Stimulated activated CD4-positive, alpha-beta T cell treated with anti-CD3 and anti-CD28 coated beads, Interleukin-15, amount 100 ng/mL, for 24 hours (primary cell): ENCODE results near the gene MALSU1.
A peak's percentile ranks its signal among the peaks of the same experiment; 100 is the strongest.

Experiments
- DNase-seq: peaks from one replicate; pipeline ENCODE4 v3.0.0-alpha.2; 2020

MALSU1 gene

DNA sequence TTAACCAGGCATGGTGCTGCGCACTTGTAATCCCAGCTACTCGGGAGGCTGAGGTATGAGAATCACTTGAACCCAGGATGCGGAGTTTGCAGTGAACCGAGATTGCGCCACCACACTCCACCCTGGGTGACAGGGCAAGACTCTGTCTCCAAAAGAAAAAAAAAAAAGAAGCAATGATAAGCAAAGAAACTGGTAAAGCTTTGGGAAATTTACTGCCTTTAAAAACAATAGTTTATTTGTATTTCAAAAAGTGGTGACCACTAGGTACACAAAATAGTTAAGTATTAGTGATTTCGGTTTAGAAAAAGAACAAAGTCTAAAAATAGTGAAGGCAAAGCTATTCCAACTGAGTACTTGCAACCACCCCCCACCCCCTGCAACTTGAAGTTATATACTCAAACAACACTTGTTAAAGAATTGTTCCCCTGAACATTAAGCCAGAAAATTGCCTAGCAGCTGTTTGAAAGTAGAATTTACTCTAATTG is 37.7 kb downstream of the MALSU1 start:
- no peak for DNase-seq

DNA sequence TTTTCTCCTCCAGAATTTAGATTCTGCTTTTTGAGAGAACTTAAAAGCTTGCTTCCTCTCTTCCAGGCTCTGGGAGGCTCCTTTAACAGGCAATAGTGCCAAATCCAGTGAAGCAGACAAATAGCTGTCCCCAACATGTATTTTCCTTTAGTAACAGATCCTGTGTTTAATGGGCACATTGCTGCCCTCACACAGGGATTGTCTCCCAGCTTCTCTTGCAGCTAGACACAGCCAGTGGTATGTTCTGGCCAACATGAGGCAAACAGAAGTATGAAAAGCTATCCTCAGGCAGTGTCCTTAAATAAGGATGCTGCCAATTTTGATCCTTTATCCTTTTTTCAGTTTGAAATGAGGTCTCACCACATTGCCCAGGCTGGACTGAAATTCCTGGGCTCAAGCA is 38.2 kb downstream of the MALSU1 start:
- no peak for DNase-seq

DNA sequence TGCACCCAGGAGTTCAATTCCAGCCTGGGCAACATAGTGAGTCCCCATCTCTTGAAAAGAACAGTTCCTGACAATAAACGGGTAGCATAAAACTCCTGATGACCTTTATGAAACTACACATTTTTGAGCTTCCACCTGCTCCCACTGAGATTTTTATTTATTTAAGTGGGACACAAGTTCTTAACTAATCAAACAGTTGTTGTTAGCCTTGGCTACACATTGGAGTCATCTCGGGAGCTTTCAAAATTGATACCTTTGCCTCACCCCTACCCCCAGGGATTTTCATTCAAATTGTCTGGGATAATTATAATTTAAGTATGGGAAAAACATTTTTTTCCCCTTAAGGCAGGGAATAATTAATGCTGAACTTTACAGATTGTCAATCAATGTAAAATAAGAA is 39.3 kb downstream of the MALSU1 start:
- no peak for DNase-seq

DNA sequence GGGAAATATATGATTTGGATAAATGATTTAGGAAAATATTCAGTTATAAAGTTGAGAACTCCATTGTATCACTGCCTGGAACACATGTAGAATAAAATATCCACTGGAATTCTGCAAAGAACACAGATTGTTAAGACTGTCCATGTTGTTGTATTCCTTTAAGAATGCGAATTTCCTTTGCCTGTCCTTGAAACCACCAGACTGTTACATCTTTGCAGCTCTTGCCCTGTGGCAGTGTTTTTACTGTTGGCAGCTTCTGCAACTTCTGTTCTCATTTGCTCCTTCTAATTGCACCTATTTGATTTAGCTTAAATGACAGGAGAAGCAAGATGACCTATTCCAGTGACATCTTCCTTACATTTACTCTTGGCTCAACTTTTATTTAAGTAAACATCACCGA is 39.7 kb downstream of the MALSU1 start:
- DNase-seq, result no peak

DNA sequence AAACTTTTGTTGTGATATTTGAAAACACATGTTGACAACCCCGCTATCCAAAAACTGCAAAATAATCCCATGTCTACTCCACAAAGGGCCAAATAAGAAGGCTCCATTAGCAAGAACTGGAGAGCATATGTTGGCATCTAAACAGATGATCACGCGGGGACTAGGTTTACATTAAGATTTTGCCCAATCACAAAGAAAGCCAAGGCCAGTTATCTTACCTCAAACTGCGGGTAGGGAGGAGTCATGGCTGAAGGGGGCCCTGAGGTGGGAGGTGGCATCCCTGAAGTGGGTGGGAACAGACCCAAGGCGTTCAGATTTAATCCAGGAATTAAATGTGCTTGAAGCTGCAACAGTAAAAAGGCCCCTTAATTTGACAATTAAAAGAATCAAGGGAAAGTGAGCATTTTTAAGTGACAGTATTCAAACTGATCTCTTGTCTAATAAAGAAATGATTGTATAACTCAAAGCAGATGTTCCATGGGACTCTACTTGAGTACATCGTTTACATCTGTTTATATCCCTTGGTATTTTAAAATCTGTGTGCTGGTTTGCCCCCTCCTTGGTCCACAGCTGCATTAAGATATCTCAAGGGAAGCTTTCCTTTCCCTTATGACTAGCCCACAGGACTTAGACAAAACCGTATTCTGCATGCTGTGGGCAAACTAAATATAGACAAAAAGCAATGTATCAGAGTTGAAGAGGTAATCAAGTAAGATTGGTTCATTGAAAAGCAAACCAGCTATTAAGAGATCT is 42.9 kb downstream of the MALSU1 start:
- DNase-seq, result no peak

DNA sequence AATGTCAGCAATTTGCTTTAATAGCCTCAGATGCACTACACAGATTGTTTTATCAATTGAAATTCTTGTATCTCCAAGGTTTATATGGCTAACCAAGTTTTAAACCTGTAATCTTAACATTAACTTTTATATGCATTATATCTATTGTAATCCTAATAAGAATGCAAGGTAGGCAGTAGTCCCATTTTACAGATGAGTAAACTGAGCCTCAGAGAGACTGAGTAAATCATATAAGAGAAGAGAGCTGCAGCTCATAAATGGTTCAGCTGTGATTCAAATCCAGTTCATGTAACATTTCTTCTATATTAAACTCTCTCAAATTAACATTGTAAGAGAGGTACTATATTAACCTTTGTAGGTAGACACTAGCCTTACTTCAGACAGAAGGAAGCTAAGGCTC is 44.0 kb downstream of the MALSU1 start:
- no peak for DNase-seq

DNA sequence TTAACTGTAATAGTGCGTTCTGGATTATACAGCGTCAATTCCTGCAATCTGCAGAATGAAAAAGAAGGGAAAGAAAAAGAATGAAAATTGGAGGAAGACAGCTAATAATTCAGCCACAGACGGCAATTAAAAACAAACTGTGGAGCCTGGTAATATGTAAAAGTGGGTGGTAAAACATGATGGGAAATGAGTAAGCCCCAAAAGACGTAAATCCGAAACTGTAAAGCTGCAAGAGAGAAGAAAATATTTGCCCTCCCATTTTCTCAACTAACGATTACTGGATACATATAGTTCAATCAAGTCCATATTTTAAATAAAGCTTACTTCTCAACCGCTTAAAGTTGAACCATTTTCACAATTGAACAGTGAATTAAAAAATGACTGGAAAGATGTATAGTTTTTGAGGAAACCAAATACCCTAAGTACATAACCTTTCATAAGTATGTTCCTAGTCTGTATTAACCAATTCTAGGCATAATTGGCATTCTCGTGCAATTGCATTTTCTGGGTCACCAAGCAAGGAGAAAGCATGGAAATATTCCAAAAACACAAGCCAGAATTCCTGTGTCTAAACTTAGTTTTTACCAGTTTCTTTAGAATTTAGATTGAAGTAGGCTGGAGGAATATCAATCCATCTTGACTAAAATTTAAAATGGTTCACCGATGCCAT is 44.8 kb downstream of the MALSU1 start:
- DNase-seq, result no peak

DNA sequence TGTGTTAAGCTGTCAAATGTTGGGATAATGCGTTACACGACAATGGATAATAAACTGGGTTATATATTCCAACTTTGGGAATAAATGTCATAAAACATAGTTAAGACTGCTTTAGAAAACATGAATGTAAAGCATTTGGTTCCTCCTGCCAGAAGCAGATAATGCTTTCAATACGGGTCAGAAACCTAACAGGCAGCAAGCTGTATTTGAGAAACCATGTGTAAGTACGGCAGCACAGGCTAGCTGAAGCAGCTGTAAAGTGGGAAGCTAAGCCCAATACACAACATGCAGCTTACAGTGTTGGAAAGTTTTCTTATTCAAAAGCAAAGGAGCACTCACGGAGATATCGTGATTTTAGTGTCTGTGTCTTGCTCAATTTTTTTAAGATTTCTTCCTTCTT is 46.5 kb downstream of the MALSU1 start:
- no peak for DNase-seq

DNA sequence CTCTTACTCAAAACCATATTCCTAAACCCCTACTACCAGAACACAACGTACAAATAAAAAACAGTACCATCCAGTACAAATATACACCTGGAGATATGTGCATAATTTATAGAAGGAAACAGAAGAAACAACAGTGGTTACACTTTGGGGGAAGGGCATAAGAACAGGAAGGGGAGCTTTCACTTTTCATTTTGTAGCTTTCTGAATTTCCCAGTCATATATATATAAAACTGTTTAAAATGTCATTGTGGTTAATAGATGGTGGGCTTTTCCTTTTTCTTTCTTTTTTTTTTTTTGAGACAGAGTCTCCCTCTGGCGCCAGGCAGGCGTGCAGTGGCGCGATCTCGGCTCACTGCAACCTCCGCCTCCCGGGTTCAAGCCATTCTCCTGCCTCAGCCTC is 47.2 kb downstream of the MALSU1 start:
- no peak for DNase-seq

DNA sequence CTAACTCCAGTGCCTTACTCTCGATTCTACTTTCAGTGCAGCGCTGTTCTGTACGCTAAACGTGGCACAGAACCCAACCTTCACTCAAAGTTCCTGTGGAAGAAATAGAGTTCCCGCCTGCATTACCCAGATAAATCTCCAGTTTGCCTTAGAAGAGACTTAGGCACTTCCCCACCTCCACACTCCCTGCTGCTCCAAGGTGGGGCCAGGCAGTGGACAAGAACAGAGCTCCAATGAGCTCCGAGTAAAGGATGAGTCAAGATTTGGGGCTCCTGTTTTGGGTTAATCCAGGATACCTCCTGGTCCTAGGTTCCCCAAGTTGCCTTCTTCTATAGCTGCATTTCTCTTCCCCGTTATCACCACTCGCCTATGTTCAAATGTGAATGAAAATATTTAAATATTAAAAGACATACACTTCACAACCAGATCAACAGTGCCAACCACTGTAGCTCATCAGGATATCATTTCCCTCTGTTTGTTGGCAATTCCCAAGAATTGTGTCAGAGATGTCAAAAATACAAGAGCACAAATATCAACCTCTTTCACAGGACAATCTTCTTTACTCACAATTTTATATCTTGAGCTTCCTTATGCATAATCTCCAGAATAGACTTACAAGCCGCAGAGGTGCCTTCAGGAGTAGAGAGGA is 48.0 kb downstream of the MALSU1 start:
- DNase-seq, result no peak

DNA sequence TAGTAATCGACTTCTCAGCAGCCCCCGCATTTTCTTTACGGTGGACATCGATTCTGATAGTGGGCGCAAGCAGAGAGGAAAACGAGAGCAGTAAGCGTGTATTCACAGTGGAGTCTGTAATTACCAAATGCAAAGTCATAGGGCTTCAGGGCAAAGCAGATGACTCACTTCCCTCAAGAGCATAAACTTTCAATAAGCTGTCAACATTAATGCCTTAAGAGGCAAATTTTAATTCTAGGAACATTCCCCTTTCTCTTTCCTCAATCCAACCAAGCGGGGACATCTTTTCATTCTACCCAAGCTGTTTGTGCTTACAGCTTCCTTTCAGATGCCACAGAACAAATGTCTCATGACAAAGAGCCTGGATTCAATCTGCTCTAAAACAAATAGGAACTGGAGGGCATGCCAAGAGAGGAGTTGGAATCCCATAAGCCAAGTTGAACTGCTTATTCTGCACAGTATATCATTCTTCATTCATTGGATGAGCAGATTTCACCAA is 48.6 kb downstream of the MALSU1 start:
- no peak for DNase-seq

DNA sequence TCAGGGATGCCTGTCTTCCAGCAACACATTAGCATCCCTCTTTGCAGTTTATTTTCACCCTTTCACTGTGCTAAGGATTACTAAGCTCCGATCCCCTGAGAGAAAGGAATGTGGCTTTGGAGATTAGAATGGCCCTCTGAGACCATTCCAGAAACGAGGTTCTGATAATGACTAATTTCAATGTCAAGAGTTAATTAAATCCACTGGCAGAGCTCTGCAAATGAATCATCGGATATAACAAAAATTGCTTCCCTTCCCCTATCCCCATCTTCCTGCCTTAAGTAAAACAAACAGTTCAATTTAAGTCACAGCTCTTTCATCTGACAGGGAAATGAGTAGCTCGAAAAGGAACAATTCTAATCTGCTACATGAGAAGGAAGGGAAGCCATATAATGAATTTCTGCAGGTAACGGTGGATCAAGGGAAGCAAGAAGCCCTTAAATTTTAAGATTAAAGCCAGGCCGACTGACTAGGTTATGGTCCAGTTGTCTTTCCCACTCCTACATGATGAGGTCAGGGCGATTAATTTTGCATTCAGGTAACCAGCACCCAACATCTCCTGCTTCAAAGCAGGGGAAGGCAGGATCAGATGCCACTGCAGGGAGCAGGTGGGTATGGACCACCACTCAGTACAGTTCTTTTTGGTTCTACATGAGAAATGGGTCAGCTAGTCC is 50.5 kb downstream of the MALSU1 start:
- no peak for DNase-seq

DNA sequence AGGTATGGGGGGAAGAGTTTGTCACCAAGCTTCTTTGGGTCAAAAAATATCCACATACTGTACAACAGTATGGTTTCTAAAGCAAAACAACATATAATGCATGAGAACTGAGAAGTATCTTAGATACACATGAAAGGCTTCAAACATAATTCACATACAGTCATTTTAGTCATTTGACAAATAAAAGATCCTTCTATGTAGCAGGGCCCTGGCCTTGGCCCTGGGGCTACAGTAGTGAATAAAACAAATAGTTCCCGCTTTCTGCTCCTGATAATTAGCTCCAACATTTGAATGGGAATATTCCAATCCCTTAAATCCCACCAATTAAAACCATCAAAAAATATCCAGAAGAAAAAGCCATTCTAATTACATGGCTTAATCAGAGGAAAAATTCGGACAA is 51.3 kb downstream of the MALSU1 start:
- no peak for DNase-seq

DNA sequence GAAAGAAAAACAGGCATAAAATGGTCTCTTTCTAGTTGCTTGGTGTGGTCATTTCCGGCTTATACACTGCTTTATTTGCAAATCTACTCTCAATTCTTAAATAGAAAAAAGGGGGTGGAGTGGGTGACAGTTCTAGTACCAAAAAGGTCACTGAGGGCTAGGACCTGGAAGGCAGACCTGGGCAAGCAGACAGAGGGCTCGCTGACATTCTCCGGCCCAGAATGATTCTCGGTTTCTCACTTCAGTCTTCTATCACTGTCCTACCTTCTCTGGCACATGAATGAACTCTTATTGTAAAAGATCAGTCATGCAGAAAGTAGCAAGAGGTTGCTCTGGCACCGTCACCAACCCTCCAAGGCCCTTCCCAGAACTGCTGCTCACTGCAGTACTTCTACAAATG is 54.0 kb downstream of the MALSU1 start:
- no peak for DNase-seq

DNA sequence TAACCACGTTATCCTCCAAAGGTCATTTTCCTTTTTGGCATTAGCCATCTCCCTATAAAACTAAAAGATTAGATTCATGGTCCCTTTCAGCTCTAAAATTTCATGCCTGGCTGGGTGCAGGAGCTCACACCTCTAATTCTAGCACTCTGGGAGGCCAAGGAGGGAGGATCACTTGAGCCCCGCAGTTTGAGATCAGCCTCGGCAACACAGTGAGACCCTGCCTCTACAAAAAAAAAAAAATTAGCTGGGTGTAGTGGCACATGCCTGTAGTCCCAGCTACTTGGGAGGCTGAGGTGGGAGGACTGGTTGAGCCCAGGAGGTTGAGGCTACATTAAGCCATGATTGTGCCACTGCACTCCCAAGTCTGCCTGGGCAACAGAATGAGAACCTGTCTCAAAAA is 57.0 kb downstream of the MALSU1 start:
- DNase-seq, result no peak

DNA sequence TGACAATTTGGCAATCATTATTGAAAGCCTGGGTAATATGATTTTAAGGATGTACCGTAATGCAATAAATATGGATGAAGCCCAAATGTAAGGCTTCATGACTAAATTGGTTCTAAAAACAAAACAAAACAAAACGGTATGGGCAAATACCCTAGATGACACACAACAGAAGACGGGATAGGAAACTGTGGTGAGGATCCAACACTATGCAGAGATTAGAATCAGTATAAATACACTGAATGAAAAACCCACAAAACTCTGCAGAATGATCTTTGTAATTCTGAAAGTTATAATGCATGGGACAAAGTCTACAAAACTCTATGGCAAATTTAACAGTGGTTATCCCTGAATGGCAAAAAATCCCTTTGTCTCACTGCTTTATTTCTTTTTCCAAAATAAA is 57.6 kb downstream of the MALSU1 start:
- DNase-seq, result peak; percentile 12

DNA sequence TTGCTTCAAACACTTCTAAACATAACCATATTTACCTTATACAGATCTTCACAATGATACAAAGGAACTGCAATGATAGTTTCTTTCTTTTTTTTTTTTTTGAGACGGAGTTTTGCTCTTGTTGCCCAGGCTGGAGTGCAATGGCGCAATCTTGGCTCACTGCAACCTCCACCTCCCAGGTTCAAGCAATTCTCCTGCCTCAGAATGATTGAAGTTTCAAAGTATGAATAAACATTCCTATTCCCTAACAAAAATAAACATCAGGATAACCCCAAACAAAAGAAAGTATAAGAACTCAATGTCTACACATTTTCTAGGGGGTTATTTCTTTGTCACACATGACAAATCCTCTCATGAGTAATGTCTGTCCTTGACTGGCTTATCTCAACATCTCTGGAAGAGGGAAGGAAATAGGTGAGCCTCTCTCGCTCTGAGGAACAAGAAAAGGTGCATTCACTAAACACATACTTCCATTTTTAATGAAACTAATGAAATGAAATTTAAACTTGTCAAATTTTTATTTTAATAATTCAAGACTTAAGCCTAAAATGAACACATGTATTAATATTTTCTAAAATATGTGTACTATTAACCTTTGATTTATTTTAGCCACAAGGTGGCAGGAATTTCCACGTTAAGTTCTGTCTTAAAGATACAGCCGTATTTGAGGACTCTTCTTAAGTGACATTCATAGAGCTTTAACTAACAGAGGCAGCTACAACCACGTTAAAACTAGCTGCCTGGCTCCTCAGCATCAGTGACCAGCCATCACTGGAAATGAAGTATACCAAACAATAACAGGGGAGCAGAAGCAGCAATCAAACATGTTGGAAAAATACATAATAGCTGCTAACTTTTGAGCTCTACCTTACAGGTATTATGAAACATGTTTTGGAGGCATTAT is 58.3 kb downstream of the MALSU1 start:
- no peak for DNase-seq

DNA sequence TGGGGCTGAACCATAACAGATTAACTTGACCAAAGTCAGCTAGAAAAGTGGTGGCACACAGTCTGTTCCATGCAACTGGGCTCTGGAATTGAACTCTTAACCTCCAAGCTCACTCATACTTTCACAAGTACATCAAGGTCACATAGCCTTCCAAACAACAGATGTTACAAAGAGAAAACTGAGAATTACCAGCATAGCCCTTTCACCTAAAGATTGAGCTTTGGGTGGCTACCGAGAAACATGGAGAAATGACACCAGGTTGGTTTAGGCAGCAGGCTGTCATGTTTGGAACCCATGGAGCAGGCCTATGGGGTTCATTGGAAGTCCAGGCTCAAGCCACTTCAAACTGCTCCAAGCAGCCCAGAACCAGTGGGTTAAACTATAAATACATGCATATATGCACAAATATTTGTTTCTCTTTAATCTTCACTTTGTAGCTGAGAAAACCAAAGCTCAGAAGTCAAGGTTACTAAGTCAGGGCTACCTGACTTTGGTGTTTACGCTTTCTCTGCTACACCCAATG is 59.1 kb downstream of the MALSU1 start:
- no peak for DNase-seq
